Coronary artery (tissue), 2 donors: ENCODE measurements around the gene CDC123.

ENCODE experiments used
- DNase-seq: peaks from one replicate; pipeline ENCODE4 v3.0.0-alpha.2; 2017; ENCODE audit warnings: low spot score
- H3K27ac ChIP-seq, 2 donors: fragments of 200-600 bp; sonication (generic); one replicate each; pipeline ENCODE4 v1.5.1; 2016 to 2019
- H3K4me3 ChIP-seq: fragments of 200-600 bp; sonication (generic); 2 replicates; pipeline ENCODE4 v1.5.1; 2016; ENCODE audit warnings: mild to moderate bottlenecking, moderate library complexity
- TF ChIP-seq, protein P1 (sequence below): fragments of 200-600 bp; sonication (generic); IDR thresholded peaks from one replicate; pipeline ENCODE4 v1.5.1; 2019; ENCODE audit warnings: antibody characterized with exemption

CDC123 gene, protein sequence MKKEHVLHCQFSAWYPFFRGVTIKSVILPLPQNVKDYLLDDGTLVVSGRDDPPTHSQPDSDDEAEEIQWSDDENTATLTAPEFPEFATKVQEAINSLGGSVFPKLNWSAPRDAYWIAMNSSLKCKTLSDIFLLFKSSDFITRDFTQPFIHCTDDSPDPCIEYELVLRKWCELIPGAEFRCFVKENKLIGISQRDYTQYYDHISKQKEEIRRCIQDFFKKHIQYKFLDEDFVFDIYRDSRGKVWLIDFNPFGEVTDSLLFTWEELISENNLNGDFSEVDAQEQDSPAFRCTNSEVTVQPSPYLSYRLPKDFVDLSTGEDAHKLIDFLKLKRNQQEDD

DNA sequence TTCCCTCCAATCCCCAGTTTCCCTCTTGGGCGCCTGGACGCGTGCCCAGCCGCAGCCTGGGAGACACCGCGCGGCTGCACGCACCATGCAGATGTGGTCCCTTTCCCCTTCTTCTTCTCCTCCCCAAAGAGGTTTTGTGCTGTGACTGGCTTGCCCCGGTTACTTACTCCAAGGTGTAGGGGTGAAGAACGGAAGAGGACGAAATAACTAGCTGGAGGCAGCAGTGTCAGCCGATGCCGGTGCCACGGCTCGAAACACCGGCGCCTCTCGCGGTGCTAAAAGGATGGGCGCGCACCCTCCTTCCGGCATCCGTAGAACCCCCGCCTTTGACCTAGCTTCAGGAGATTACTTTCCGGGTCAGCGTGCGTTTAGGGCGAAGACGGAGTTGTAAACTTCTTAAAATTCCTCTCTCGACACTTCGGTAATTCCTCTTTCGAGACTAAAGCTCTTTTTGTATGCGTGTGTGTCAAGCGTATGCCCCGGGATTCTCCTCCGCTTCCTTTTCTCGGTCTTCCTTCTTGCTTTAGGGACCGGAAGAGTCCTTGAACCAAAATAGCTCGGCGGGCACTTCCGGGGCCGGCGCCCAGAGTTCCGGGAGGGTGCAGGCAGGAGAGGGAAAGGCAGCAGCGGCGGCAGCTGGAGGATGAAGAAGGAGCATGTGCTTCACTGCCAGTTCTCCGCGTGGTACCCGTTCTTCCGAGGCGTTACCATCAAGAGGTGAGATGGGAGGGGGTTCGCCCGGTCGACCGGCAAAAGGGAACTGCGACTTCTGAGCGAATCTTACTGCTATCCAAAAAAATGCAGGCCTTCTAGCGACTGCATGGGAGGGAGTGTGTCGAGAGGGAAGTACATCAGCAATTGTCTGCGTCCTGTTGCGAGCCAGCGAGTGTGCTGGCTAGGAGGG lies at the start of gene CDC123, which contains the start of gene NUDT5:
Gene CDC123, plus strand, starts transcription at position 586 of the 904 bp plus-strand sequence. Its CDS starts 58 bp downstream, at position 644.
Gene NUDT5, minus strand, starts transcription at position 289 of the 904 bp plus-strand sequence. CDS start 9,600 bp downstream, outside the sequence.
- DNase-seq, result peak; percentile 91
- Histone ChIP-seq H3K27ac (peak within 1 kb of the TSS; percentile 70 to 81), H3K4me3 (peak within 1 kb of the TSS; percentile 78)
- TF ChIP-seq, protein P1, sequence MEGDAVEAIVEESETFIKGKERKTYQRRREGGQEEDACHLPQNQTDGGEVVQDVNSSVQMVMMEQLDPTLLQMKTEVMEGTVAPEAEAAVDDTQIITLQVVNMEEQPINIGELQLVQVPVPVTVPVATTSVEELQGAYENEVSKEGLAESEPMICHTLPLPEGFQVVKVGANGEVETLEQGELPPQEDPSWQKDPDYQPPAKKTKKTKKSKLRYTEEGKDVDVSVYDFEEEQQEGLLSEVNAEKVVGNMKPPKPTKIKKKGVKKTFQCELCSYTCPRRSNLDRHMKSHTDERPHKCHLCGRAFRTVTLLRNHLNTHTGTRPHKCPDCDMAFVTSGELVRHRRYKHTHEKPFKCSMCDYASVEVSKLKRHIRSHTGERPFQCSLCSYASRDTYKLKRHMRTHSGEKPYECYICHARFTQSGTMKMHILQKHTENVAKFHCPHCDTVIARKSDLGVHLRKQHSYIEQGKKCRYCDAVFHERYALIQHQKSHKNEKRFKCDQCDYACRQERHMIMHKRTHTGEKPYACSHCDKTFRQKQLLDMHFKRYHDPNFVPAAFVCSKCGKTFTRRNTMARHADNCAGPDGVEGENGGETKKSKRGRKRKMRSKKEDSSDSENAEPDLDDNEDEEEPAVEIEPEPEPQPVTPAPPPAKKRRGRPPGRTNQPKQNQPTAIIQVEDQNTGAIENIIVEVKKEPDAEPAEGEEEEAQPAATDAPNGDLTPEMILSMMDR, result no peak

DNA sequence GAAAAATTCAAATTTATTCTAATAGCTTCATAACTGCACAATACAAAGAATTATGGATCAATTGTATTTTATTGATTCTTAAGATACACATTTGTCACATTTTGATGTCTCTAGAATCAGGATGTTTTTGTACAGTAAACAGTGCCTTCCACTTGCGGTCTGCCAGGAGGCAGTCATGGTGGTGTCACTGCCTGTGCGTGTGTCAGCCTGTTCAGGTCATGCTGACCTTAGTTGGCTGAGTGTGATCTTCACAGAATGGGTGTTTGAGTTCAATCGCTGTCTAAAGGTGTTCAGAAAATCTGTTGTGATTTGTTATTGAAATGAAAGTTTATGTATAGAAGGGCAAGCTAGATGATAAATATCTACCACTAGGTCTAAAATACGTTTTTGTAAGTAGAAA lies 45.8 kb upstream of the CDC123 start:
- H3K4me3 ChIP-seq, result no peak overlapping the region
- DNase-seq, result no peak
- TF ChIP-seq, protein P1, result no peak
- no peak overlapping the region for H3K27ac ChIP-seq

DNA sequence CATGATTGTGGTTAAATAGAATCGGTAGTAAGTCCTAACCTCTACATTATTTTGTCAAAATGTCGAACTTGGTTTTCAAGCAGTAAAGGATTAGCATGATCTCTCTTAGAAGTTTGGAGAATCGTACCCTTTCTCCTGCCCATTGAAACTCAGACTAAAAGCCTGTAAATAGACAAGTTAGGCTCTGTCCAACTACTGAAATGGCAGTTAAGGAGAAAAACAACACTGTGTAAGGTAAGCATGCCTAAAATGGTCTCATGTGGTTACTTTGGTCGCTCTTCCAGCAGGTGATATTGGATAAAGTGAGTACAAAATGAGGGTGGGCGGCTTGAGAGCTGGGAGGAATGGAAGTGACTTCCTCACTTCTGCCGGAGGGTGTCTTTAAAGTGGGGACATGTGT lies 41.5 kb upstream of the CDC123 start:
- no peak for DNase-seq
- Histone ChIP-seq H3K27ac (no peak overlapping the region), H3K4me3 (no peak overlapping the region)
- TF ChIP-seq, protein P1, result no peak

DNA sequence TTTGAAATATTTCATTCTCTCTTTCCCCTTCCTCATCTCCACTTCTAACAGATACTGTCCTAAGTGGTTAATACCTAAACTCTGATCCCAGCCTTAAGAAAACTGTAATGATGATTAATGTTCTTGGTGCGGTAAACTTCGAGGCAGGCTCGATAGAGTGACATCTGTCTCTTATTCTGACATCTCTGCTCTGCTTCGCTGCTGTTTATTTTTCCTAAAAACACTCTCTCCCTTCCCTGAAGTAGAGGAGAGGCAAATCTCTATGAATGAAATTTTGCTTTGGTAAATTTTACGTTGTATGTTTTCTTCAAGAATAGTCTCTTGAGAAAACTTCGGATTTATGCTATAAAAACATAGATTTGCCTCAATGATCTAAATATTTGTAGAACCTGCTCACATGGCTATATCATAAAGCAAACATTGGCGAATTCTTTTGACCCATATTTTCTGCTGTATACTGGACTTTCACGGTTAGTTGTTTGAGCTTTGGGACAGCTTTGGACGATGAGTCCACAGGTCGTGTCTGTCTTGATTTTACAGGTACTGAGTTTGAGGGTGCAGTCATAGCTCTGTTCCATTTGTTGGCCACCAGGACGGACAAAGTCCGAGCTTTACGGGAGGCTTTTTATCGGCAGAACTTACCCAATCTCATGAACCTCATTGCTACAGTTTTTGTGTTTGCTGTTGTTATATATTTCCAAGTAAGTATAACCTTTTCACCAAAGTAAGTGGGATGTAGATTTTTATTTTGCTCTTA lies 39.4 kb upstream of the CDC123 start:
- H3K4me3 ChIP-seq, result no peak overlapping the region
- TF ChIP-seq, protein P1, result no peak
- no peak for DNase-seq

DNA sequence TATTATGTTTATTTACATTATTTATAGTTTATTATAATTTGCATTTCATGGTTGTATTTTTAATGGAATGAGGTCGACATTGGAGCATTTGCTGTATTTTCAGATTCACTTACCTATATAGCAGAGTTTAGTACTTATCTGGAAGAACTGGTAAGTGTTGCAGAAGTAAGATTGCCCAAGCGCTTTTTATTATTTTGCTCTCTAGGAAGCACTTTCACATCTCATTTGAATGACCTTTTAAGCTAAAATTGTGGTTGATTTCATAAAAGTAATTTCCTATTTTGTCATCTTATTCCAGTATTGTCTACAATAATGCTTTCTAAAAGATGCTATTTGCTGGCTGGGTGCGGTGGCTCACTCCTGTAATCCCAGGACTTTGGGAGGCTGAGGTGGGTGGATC lies 37.9 kb upstream of the CDC123 start:
- Histone ChIP-seq H3K27ac (no peak overlapping the region), H3K4me3 (no peak overlapping the region)
- TF ChIP-seq, protein P1, result no peak
- no peak for DNase-seq

More for the DNA sequence above, 39.4 kb upstream of the CDC123 start:
- no peak overlapping the region for H3K27ac ChIP-seq

DNA sequence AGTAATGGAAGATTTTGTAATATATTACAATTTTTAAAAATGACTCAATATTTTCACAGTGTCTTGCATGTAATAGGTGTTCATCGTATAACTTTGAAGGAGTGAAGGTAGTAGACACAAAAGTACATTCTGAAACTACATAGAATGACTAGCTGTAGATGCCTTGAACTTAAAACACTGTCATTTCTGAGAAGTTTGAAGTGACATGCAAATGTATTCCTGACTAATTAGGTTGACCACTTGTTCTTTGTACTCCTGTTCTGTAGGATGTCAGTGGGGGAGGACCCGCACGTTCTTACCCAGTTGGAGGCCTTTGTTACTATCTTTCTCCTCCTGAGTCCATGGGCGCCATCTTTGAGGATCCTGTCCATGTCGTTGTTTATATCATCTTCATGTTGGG lies 35.3 kb upstream of the CDC123 start:
- Histone ChIP-seq H3K4me3 (no peak overlapping the region), H3K27ac (no peak overlapping the region)
- DNase-seq, result no peak
- TF ChIP-seq, protein P1, result no peak
